ENCODE data around the gene MEAF6. TPM values are rescaled to one million over a fixed set of nuclear protein-coding genes. Genes with fewer than 3 reads are reported as not detected.

MEAF6 gene
- total and polyA plus RNA-seq, 11 donors: 27.4 to 55.7 (median 39.6) TPM

DNA sequence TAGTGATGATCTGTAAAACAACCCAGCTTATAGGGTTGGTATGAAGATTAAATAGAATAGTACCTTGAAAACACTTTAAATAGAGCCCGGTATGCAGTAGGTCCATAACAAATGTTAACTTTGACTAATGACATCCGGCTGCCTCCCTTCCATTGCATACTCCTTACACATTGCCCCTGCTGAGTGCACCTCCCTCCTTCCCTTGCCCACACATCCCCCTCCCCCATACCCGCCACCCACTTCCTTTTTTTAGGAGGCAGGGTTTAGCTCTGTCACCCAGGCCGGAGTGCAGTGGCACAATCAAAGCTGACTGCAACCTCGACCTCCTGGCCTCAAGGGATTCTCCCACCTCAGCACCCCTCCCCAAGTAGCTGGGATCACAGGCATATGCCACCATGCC is 64.6 kb downstream of the MEAF6 start:
- Histone ChIP-seq H3K4me1 (peaks cover 0 to 11% (median under 1%) of the 10 kb centered on the region in 12 donors), H3K36me3 (no peaks in the 10 kb centered on the region), H3K27ac (no peak overlapping the region), H3K9me3 (no peaks in the 10 kb centered on the region), H3K27me3 (peaks cover 0 to 32% (median 6%) of the 10 kb centered on the region in 9 donors), H3K4me3 (no peak overlapping the region)
- no peak for ATAC-seq
- intact Hi-C loops (cut with DNase I): loop anchor here in 2 of 10 donors (5.0 kb wide), 1 partner anchor 232 kb away; no protein-coding TSS in a partner anchor
- no peak for TF ChIP-seq CTCF (IDR thresholded peaks at IDR 0.05)
- no peak for TF ChIP-seq POLR2A (IDR thresholded peaks at IDR 0.05)
- 29 to 40% (median 32%) methylated on average over 5 of the region's 5 CpGs for WGBS, 4 donors
- DNase-seq: peak in 1 of 5 donors; percentile 38

DNA sequence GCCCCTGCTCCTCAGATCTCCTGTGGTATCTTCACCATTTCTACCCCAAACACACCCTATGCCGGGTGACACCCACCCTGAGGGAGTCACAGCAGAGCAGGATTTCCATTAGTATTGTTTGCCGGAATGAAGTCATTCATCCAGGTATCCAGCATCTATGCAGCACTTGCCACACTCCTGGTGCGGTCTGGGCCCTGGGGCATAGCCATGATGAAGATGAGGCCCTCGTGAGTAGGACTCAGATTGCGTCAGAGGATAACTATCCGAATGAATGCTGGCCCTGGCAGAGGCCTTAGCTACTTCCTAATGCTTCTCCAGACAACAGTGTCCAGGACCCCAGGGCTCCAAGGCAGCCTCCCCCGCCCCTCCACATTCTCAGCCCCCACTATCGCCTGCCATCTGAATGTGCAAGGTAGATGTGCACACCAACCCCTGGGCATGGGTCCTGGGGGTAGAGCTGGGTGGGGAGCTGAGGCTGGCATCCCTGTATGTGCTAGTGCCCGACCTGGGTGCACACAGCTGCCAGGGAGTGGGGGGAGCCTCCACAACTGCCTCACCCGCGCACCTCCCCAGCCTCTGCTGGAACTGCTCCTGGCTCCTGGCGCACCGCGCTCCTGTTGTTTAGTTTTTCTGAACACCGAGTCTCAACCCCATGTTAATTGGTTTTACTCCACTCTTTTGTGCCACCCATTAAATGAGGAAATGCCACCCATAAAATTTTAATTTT is 65.7 kb downstream of the MEAF6 start:
- Histone ChIP-seq H3K27me3 (peaks cover 0 to 32% (median 6%) of the 10 kb centered on the region in 9 donors), H3K36me3 (no peaks in the 10 kb centered on the region), H3K9me3 (no peaks in the 10 kb centered on the region), H3K4me1 (peaks cover 0 to 7% (median 0%) of the 10 kb centered on the region in 12 donors), H3K27ac (no peak overlapping the region), H3K4me3 (no peak overlapping the region)
- ATAC-seq: no peak
- DNase-seq: no peak
- TF ChIP-seq CTCF (IDR thresholded peaks at IDR 0.05) (no peak), POLR2A (IDR thresholded peaks at IDR 0.05) (no peak)
- intact Hi-C loops (cut with DNase I): no loop called here
- 53 to 62% (median 60%) methylated on average over 13 to 15 of the region's 15 CpGs for WGBS, 4 donors

DNA sequence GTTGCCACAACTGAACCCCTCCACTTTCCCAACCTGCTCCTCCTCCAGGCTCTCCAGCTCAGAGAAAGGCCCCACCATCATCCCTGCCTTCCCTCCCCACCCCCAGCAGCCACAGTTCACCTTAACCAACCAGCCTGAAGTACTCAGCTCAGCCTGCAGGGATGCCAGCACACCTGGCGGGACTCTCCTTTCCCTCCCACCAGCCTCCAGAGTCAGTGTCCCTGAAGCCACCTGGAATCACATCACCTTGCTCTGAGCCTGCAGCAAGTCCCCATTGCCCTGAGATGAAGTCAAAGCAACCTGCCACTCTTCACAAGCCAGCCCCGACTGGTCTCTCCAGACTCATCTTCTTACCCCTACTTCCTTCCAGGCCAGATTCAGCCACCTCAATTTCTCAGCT is 66.4 kb downstream of the MEAF6 start:
- Histone ChIP-seq H3K27ac (no peak overlapping the region), H3K36me3 (no peaks in the 10 kb centered on the region), H3K4me1 (peaks cover 0 to 7% (median 0%) of the 10 kb centered on the region in 12 donors), H3K27me3 (peaks cover 0 to 35% (median 7%) of the 10 kb centered on the region in 9 donors), H3K9me3 (no peaks in the 10 kb centered on the region), H3K4me3 (no peak overlapping the region)
- TF ChIP-seq POLR2A (IDR thresholded peaks at IDR 0.05): no peak
- TF ChIP-seq CTCF (IDR thresholded peaks at IDR 0.05): no peak
- WGBS, 4 donors: 52 to 58% (median 57%) methylated on average over 2 of the region's 2 CpGs
- ATAC-seq (no peak), DNase-seq (no peak)
- intact Hi-C loops (cut with DNase I): no loop called here

- DNase-seq (no peak), ATAC-seq (no peak)
- H3K4me1 ChIP-seq: peaks cover 0 to 7% (median 0%) of the 10 kb centered on the region in 12 donors
- H3K36me3 ChIP-seq: no peaks in the 10 kb centered on the region
- no peaks in the 10 kb centered on the region for H3K9me3 ChIP-seq
- peaks cover 0 to 39% (median 7%) of the 10 kb centered on the region in 9 donors for H3K27me3 ChIP-seq
- 52 to 64% (median 59%) methylated on average over 6 of the region's 6 CpGs for WGBS, 4 donors
- TF ChIP-seq POLR2A (IDR thresholded peaks at IDR 0.05) (no peak), CTCF (IDR thresholded peaks at IDR 0.05) (no peak)
- H3K4me3 ChIP-seq: no peak overlapping the region
- no peak overlapping the region for H3K27ac ChIP-seq
- intact Hi-C loops (cut with DNase I): no loop called here
Observed at GRCh38 chr1:37446874-37447273, 67.7 kb downstream of the MEAF6 start.
